H1 (cell line): ENCODE results near the gene CNTNAP1. TPM values are rescaled to one million over a fixed set of nuclear protein-coding genes. Genes with fewer than 3 reads are reported as not detected.

Source experiments
- CTCF ChIA-PET: fragments of 300-600 bp; sonication (Branson Sonifier 250); formaldehyde crosslinking; loops from one replicate; lab custom pipeline; 2021; ENCODE audit not compliant: partially characterized antibody; lab: Charles Lee
- POLR2A ChIA-PET: fragments of 300-600 bp; sonication (Branson Sonifier 250); formaldehyde crosslinking; loops from one replicate; lab custom pipeline; 2021; ENCODE audit warnings: inconsistent platforms; ENCODE audit not compliant: partially characterized antibody; lab: Charles Lee
- DNase-seq, 2 experiments: peaks; one replicate each; pipeline versions ENCODE4 v3.0.0 to v3.0.0-alpha.2; 2010 to 2022; ENCODE audit warnings: low spot score in 2 of 2, low read depth in 1 of 2, mixed read lengths in 1 of 2
- FAIRE-seq: peaks from 2 replicates; lab custom pipeline; 2011; peaks lifted over from hg19 to GRCh38; lab: Jason Lieb, UNC
- H2AFZ ChIP-seq: 2 replicates; pipeline ENCODE4 v1.8.1; 2012; ENCODE audit warnings: low read length, inconsistent platforms
- H2AK5ac ChIP-seq: 2 replicates; pipeline ENCODE4 v1.6.1; 2013; ENCODE audit warnings: low read depth, low read length
- H2BK120ac ChIP-seq: replicated peaks from 2 replicates; pipeline ENCODE3; 2013; ENCODE audit warnings: low read depth, low read length, inconsistent platforms
- H2BK12ac ChIP-seq: 2 replicates; pipeline ENCODE4 v1.6.1; 2013; ENCODE audit warnings: low read depth, low read length
- H2BK15ac ChIP-seq: 2 replicates; pipeline ENCODE4 v1.6.1; 2013; ENCODE audit warnings: low read length
- H2BK20ac ChIP-seq: 2 replicates; pipeline ENCODE4 v1.6.1; 2013; ENCODE audit warnings: low read length
- H2BK5ac ChIP-seq: 2 replicates; pipeline ENCODE4 v1.6.1; 2013; ENCODE audit warnings: low read depth, low read length
- H3K14ac ChIP-seq: 2 replicates; pipeline ENCODE4 v1.6.1; 2013; ENCODE audit warnings: inconsistent platforms; ENCODE audit not compliant: insufficient read length
- H3K18ac ChIP-seq: 2 replicates; pipeline ENCODE4 v1.6.1; 2013; ENCODE audit warnings: low read length; ENCODE audit errors: extremely low read depth
- H3K23ac ChIP-seq: 2 replicates; pipeline ENCODE4 v1.6.1; 2013; ENCODE audit warnings: inconsistent platforms; ENCODE audit not compliant: insufficient read length
- H3K23me2 ChIP-seq: 2 replicates; pipeline ENCODE4 v1.6.1; 2013; ENCODE audit warnings: low read depth, low read length
- H3K27ac ChIP-seq: 2 replicates; pipeline ENCODE4 v1.6.1; 2011; ENCODE audit warnings: low read depth, low read length, inconsistent platforms
- H3K27me3 ChIP-seq, 4 experiments: replicated peaks in 1 of 4; 1 replicate in 1 of 4; 2 replicates in 3 of 4; pipeline versions ENCODE4 v1.6.1 to v1.8.1; 2011 to 2013; ENCODE audit warnings: low read length in 3 of 4, mild to moderate bottlenecking in 3 of 4, inconsistent platforms in 2 of 4, mixed read lengths in 2 of 4, moderate library complexity in 1 of 4; ENCODE audit not compliant: control insufficient read depth in 3 of 4, insufficient read depth in 3 of 4; ENCODE audit errors: extremely low read depth in 1 of 4
- H3K36me3 ChIP-seq, 4 experiments: 2 replicates each; pipeline versions ENCODE4 v1.6.1 to v1.8.1; 2011 to 2013; ENCODE audit warnings: mild to moderate bottlenecking in 4 of 4, low read length in 3 of 4, moderate library complexity in 2 of 4, control low read depth in 1 of 4, inconsistent platforms in 1 of 4; ENCODE audit not compliant: insufficient read depth in 4 of 4, control insufficient read depth in 2 of 4
- H3K4ac ChIP-seq: replicated peaks from 2 replicates; pipeline ENCODE3; 2013; ENCODE audit warnings: low read length, low read depth, mixed read lengths, inconsistent platforms; ENCODE audit not compliant: insufficient read length
- H3K4me1 ChIP-seq, 4 experiments: replicated peaks in 1 of 4; 1 replicate in 1 of 4; 2 replicates in 3 of 4; pipeline versions ENCODE4 v1.6.1 to v1.8.1; 2011 to 2013; ENCODE audit warnings: low read length in 3 of 4, inconsistent platforms in 2 of 4, mixed read lengths in 1 of 4; ENCODE audit not compliant: insufficient read depth in 4 of 4, control insufficient read depth in 3 of 4
- H3K4me2 ChIP-seq, 2 experiments: 2 replicates each; pipeline versions ENCODE4 v1.6.1 to v1.8.1; 2011 to 2013; ENCODE audit warnings: low read depth in 2 of 2, low read length in 2 of 2, control low read depth in 1 of 2, inconsistent platforms in 1 of 2, mild to moderate bottlenecking in 1 of 2; ENCODE audit not compliant: insufficient read depth in 1 of 2
- H3K4me3 ChIP-seq, 4 experiments: fragments of 200-600, 300-600 bp in 1 of 4; sonication (generic), shearing (Covaris generic), sonication (Bioruptor Twin) in 1 of 4; 2 replicates each; pipeline versions ENCODE4 v1.5.1 to v1.8.1; 2011 to 2016; ENCODE audit warnings: low read length in 4 of 4, low read depth in 3 of 4, control low read depth in 2 of 4, inconsistent platforms in 2 of 4, mild to moderate bottlenecking in 2 of 4, mixed read lengths in 1 of 4, moderate library complexity in 1 of 4; ENCODE audit not compliant: insufficient read depth in 2 of 4; ENCODE audit errors: extremely low read depth in 1 of 4
- H3K56ac ChIP-seq: replicated peaks from 2 replicates; pipeline ENCODE3; 2013; ENCODE audit warnings: low read depth, mild to moderate bottlenecking, mixed read lengths, low read length, inconsistent platforms; ENCODE audit not compliant: insufficient read length
- H3K79me1 ChIP-seq: 2 replicates; pipeline ENCODE4 v1.6.1; 2013; ENCODE audit warnings: low read depth, low read length, control low read depth
- H3K79me2 ChIP-seq, 2 experiments: 2 replicates each; pipeline versions ENCODE4 v1.6.1 to v1.8.1; 2012 to 2013; ENCODE audit warnings: low read length in 2 of 2, mild to moderate bottlenecking in 2 of 2, inconsistent platforms in 1 of 2; ENCODE audit not compliant: insufficient read depth in 2 of 2, control insufficient read depth in 1 of 2
- H3K9ac ChIP-seq, 4 experiments: replicated peaks in 1 of 4; 1 replicate in 1 of 4; 2 replicates in 3 of 4; pipeline versions ENCODE4 v1.6.1 to v1.8.1; 2011 to 2013; ENCODE audit warnings: low read depth in 3 of 4, low read length in 3 of 4, control low read depth in 2 of 4, mild to moderate bottlenecking in 2 of 4, moderate library complexity in 2 of 4, inconsistent platforms in 1 of 4; ENCODE audit errors: extremely low read depth in 1 of 4
- H3K9me3 ChIP-seq, 2 experiments: 2 replicates each; pipeline versions ENCODE4 v1.6.1 to v1.8.1; 2012 to 2013; ENCODE audit warnings: mild to moderate bottlenecking in 2 of 2, moderate library complexity in 2 of 2, control low read depth in 1 of 2, inconsistent platforms in 1 of 2, low read depth in 1 of 2, low read length in 1 of 2, mixed read lengths in 1 of 2; ENCODE audit not compliant: insufficient read depth in 2 of 2
- H4K20me1 ChIP-seq, 2 experiments: replicated peaks in 1 of 2; 2 replicates each; pipeline versions ENCODE3 to v1.8.1; 2011 to 2013; ENCODE audit warnings: inconsistent platforms in 2 of 2, low read length in 2 of 2, mild to moderate bottlenecking in 1 of 2; ENCODE audit not compliant: insufficient read depth in 2 of 2, control insufficient read depth in 1 of 2
- H4K5ac ChIP-seq: 2 replicates; pipeline ENCODE4 v1.6.1; 2013; ENCODE audit warnings: low read length, low read depth, mixed read lengths, inconsistent platforms; ENCODE audit not compliant: insufficient read length
- H4K8ac ChIP-seq: 2 replicates; pipeline ENCODE4 v1.8.0; 2013; ENCODE audit warnings: mild to moderate bottlenecking, moderate library complexity, low read length, inconsistent platforms; ENCODE audit not compliant: insufficient read depth; ENCODE audit errors: extremely low read depth
- H4K91ac ChIP-seq: replicated peaks from 2 replicates; pipeline ENCODE3; 2013; ENCODE audit warnings: low read length, mixed read lengths, inconsistent platforms; ENCODE audit not compliant: insufficient read length
- MAX ChIP-seq: IDR thresholded peaks from 2 replicates; pipeline ENCODE4 v1.6.1; 2012; ENCODE audit warnings: inconsistent platforms
- WGBS, 2 experiments: shearing (Covaris generic) in 1 of 2; methylation state at CpG; one replicate each; pipeline versions ENCODE4 v1.1.6 to v1.1.7; 2013 to 2015; ENCODE audit warnings: low lambda C conversion rate in 2 of 2, mixed read lengths in 2 of 2, inconsistent platforms in 1 of 2, low coverage in 1 of 2, missing lambda C conversion rate in 1 of 2; ENCODE audit not compliant: insufficient replicate concordance in 2 of 2, insufficient coverage in 1 of 2, insufficient read length in 1 of 2; ENCODE audit errors: extremely low coverage in 1 of 2, missing lambda C conversion rate in 1 of 2; 5-methylcytosine and 5-hydroxymethylcytosine counted together
- polyA plus RNA-seq, 7 experiments: library from polyadenylated mRNA; depleted of rRNA in 3 of 7; stranded (reverse) in 5 of 7; unstranded in 2 of 7; fragments of >200 nt in 5 of 7; fragments of 200-250 nt in 2 of 7; gene quantifications; 1 replicate in 5 of 7; 2 replicates in 1 of 7; 4 replicates in 1 of 7; pipeline versions ENCODE4 v1.2.1 to v1.2.3, GENCODE V29; 2011 to 2013; ENCODE audit warnings: missing spikeins in 2 of 7, mixed read lengths in 2 of 7
- total RNA-seq: library from RNA; stranded (reverse); fragmentation: NEBNext Ultra II Directional; extraction: Animal tissue kit (Norgen Biotek cat#: 25700); gene quantifications from 2 replicates; pipeline ENCODE4 v1.2.1, GENCODE V29; 2021

The CNTNAP1 gene
- total and polyA plus RNA-seq, 2 of the 8 experiments (the other 6 are each of a cell fraction or from before 2014, with no cell fraction given) = 4.7 to 10.0 TPM

GRCh38 chr17:42684929-42685556, 2.7 kb downstream of the CNTNAP1 start:
- Histone ChIP-seq H3K79me1 (no peaks in the 10 kb centered on the region), H3K14ac (no peak overlapping the region), H4K8ac (no peak overlapping the region; the same call in none of the 2 replicates), H3K18ac (no peak overlapping the region), H2BK15ac (no peak overlapping the region), H3K23ac (no peak overlapping the region), H3K27ac (no peak overlapping the region), H3K9ac (no peak overlapping the region), H3K4ac (no peak overlapping the region), H3K4me1 (peaks cover 0 to 17% (median 16%) of the 10 kb centered on the region in 4 experiments; a peak in 6 of 7 replicates), H2AK5ac (no peak overlapping the region), H3K79me2 (no peaks in the 10 kb centered on the region), H4K91ac (no peak overlapping the region), H3K4me3 (no peak overlapping the region), H3K27me3 (peaks cover 0 to 26% (median 21%) of the 10 kb centered on the region in 4 experiments; a peak in 5 of 7 replicates), H3K36me3 (peaks cover 0 to 4% (median 0%) of the 10 kb centered on the region in 4 experiments; a peak in 2 of 8 replicates), H2BK5ac (no peak overlapping the region), H4K20me1 (peaks cover 0 to 5% of the 10 kb centered on the region in 2 experiments), H2BK120ac (no peak overlapping the region), H4K5ac (no peak overlapping the region), H3K56ac (no peak overlapping the region), H3K23me2 (peaks cover 16% of the 10 kb centered on the region; the same call in 1 of the 2 replicates), H2BK12ac (no peak overlapping the region), H2AFZ (no peak overlapping the region), H2BK20ac (no peak overlapping the region), H3K4me2 (no peak overlapping the region), H3K9me3 (no peaks in the 10 kb centered on the region)
- no peak for FAIRE-seq
- no peak for DNase-seq
- ChIA-PET POLR2A (interaction anchor here (0.8 to 1.3 kb wide), 2 partner anchors 9 to 149 kb away, joined by 3 to 4 read pairs; partner anchors contain the start of gene NAGLU), CTCF (interaction anchor here (0.7 to 3.4 kb wide), 4 partner anchors 11 to 107 kb away, joined by 3 to 15 read pairs (median 4); partner anchors contain the start of gene PSMC3IP)
- no peak for TF ChIP-seq MAX
- 93% methylated on average over 49 of the region's 50 CpGs; no CpG with 5 or more reads in 1 of the 2 experiments for WGBS, 2 experiments
